Mesendoderm (in vitro differentiated cells): ENCODE data around the gene ZCCHC14.

Experiments used
- DNase-seq: peaks from one replicate; pipeline ENCODE4 v3.0.0; 2013
- H2AK5ac ChIP-seq: 2 replicates; pipeline ENCODE4 v1.6.1; 2013; ENCODE audit warnings: low read length, inconsistent platforms
- H2BK120ac ChIP-seq: 2 replicates; pipeline ENCODE4 v1.6.1; 2013; ENCODE audit warnings: low read depth, mild to moderate bottlenecking, low read length, moderate library complexity, mixed read lengths
- H2BK15ac ChIP-seq: replicated peaks from 2 replicates; pipeline ENCODE4 v1.6.1; 2013; ENCODE audit warnings: low read depth, mild to moderate bottlenecking, moderate library complexity
- H2BK5ac ChIP-seq: 2 replicates; pipeline ENCODE4 v1.6.1; 2013; ENCODE audit warnings: low read length, inconsistent platforms
- H3K18ac ChIP-seq: 2 replicates; pipeline ENCODE4 v1.6.1; 2013; ENCODE audit warnings: mild to moderate bottlenecking, low read length, mixed read lengths
- H3K23ac ChIP-seq: one replicate; pipeline ENCODE4 v1.6.1; 2013; ENCODE audit warnings: low read length
- H3K27ac ChIP-seq: 2 replicates; pipeline ENCODE4 v1.5.1; 2013; ENCODE audit warnings: low read depth, mild to moderate bottlenecking, inconsistent platforms, low read length, moderate library complexity
- H3K27me3 ChIP-seq: 2 replicates; pipeline ENCODE4 v1.6.1; 2013; ENCODE audit warnings: low read length, control low read depth, mild to moderate bottlenecking, inconsistent platforms; ENCODE audit not compliant: insufficient read depth, poor library complexity
- H3K36me3 ChIP-seq: 2 replicates; pipeline ENCODE4 v1.6.1; 2013; ENCODE audit warnings: low read length, inconsistent platforms; ENCODE audit not compliant: control insufficient read depth, insufficient read depth
- H3K4ac ChIP-seq: one replicate; pipeline ENCODE4 v1.6.1; 2013; ENCODE audit warnings: low read depth, mild to moderate bottlenecking, low read length, moderate library complexity
- H3K4me1 ChIP-seq: 2 replicates; pipeline ENCODE4 v1.6.1; 2013; ENCODE audit warnings: low read depth, low read length, inconsistent platforms; ENCODE audit not compliant: control insufficient read depth
- H3K4me2 ChIP-seq: 2 replicates; pipeline ENCODE4 v1.6.1; 2013; ENCODE audit warnings: low read length
- H3K4me3 ChIP-seq: 2 replicates; pipeline ENCODE4 v1.5.1; 2013; ENCODE audit warnings: mild to moderate bottlenecking, low read length
- H3K56ac ChIP-seq: one replicate; pipeline ENCODE4 v1.6.1; 2013; ENCODE audit warnings: low read length
- H3K79me1 ChIP-seq: 2 replicates; pipeline ENCODE4 v1.6.1; 2013; ENCODE audit warnings: low read length, inconsistent platforms
- H3K79me2 ChIP-seq: 2 replicates; pipeline ENCODE4 v1.6.1; 2013; ENCODE audit warnings: mild to moderate bottlenecking, low read length; ENCODE audit not compliant: control insufficient read depth, insufficient read depth
- H3K9ac ChIP-seq: 2 replicates; pipeline ENCODE4 v1.6.1; 2013; ENCODE audit warnings: low read length, inconsistent platforms
- H4K5ac ChIP-seq: one replicate; pipeline ENCODE4 v1.6.1; 2013; ENCODE audit warnings: low read length
- H4K8ac ChIP-seq: one replicate; pipeline ENCODE4 v1.6.1; 2013; ENCODE audit warnings: low read depth, mild to moderate bottlenecking, control low read depth, low read length, moderate library complexity
- WGBS: extraction: QIAGEN DNeasy Blood & Tissue Kit; methylation state at CpG from one replicate; pipeline ENCODE4 v1.1.7; 2013; ENCODE audit warnings: low lambda C conversion rate, missing lambda C conversion rate; ENCODE audit not compliant: insufficient coverage; ENCODE audit errors: extremely low coverage; 5-methylcytosine and 5-hydroxymethylcytosine counted together

The ZCCHC14 gene

DNA sequence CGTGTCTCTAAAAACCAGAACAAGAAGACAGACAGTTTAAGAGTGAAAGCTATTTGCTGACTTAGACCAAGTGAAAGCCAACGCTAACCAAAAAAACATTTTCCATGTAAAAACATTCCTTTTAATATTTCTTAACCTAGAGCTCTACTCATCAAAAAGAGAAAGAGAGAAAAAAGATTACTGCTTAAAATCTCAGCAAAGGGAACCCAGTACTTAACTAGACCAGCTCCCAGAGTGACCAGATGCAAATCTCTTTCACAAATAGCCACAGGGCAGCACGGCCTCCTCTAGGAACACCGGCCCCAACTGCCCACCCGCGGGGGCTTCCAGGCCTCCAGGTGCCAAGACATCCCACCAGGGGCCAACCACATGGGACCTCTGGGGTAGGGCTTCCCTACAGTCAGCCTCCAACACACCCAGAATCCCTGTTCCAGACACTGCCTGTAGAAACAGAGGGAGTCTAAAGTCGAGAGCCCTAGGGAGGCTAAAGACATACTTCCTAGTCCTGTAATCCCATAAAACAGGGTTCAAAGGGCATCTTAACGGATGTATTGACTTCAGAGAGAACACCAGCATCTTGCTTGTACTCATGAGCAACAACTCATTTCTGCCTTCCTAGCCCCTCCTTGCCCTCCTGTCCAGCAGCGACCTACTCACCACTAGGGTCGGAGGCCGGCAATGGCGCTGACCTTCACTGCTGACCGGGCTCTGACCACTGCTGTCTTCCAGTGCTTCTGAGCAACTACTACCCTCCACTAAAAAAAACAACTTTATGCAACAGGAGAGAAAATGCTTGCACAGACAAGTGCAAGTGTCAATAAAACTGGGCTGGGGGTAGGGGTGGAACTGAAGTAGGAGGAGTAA, 21.3 kb downstream of the ZCCHC14 start:
- no peak overlapping the region for H2AK5ac ChIP-seq
- no peak overlapping the region for H3K4me2 ChIP-seq
- H3K27me3 ChIP-seq, result no peaks in the 10 kb centered on the region
- no peak overlapping the region for H2BK5ac ChIP-seq
- no peak overlapping the region for H3K56ac ChIP-seq
- no peak overlapping the region for H3K23ac ChIP-seq
- H2BK120ac ChIP-seq, result no peak overlapping the region
- no CpG with 5 or more reads among the region's 13 CpGs for WGBS
- H4K8ac ChIP-seq, result no peak overlapping the region
- DNase-seq, result no peak
- H4K5ac ChIP-seq, result no peak overlapping the region
- no peak overlapping the region for H3K27ac ChIP-seq
- H3K79me2 ChIP-seq, result peaks cover 32% of the 10 kb centered on the region
- H3K4me1 ChIP-seq, result no peaks in the 10 kb centered on the region
- no peak overlapping the region for H3K9ac ChIP-seq
- H3K79me1 ChIP-seq, result peaks cover 30% of the 10 kb centered on the region
- H3K18ac ChIP-seq, result no peak overlapping the region
- no peak overlapping the region for H2BK15ac ChIP-seq
- H3K4me3 ChIP-seq, result no peak overlapping the region
- H3K4ac ChIP-seq, result no peak overlapping the region
- no peaks in the 10 kb centered on the region for H3K36me3 ChIP-seq

DNA sequence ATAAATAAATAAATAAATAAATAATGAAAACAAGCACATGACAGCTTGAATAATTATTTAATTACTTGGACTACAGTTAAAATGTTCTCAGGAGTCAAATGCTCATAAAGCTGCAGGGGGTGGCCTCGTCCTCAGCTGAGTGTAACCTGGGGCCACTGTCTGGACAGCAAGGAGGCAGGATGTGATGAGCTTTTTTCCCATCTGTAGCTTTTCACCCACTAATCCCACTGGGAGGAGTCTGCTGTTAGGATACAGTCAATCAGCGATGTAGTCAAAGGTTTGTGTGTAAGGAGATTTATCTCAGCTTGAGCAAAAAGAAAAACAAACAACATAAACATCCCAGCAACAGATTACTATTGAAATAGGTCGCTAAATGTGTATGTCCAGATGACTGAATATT, 22.5 kb downstream of the ZCCHC14 start:
- Histone ChIP-seq H3K27ac (no peak overlapping the region), H3K4me2 (no peak overlapping the region), H3K4me3 (no peak overlapping the region), H3K4me1 (no peaks in the 10 kb centered on the region), H3K56ac (no peak overlapping the region), H4K8ac (no peak overlapping the region), H3K79me1 (peaks cover 31% of the 10 kb centered on the region), H3K27me3 (no peaks in the 10 kb centered on the region), H3K36me3 (no peaks in the 10 kb centered on the region), H3K9ac (no peak overlapping the region), H2BK5ac (no peak overlapping the region), H3K79me2 (peaks cover 30% of the 10 kb centered on the region), H3K18ac (no peak overlapping the region), H2AK5ac (no peak overlapping the region), H3K23ac (no peak overlapping the region), H2BK120ac (no peak overlapping the region), H2BK15ac (no peak overlapping the region), H4K5ac (no peak overlapping the region), H3K4ac (no peak overlapping the region)
- no CpG with 5 or more reads among the region's 3 CpGs for WGBS
- DNase-seq, result no peak

- H3K4me1 ChIP-seq, result no peaks in the 10 kb centered on the region
- H3K4me3 ChIP-seq, result no peak overlapping the region
- WGBS, result no CpG with 5 or more reads among the region's 11 CpGs
- H2BK15ac ChIP-seq, result no peak overlapping the region
- peaks cover 27% of the 10 kb centered on the region for H3K79me1 ChIP-seq
- DNase-seq, result no peak
- H2AK5ac ChIP-seq, result no peak overlapping the region
- no peak overlapping the region for H3K23ac ChIP-seq
- H3K36me3 ChIP-seq, result no peaks in the 10 kb centered on the region
- no peak overlapping the region for H3K18ac ChIP-seq
- H3K27ac ChIP-seq, result no peak overlapping the region
- no peak overlapping the region for H4K5ac ChIP-seq
- H2BK5ac ChIP-seq, result no peak overlapping the region
- H3K4me2 ChIP-seq, result no peak overlapping the region
- H3K27me3 ChIP-seq, result no peaks in the 10 kb centered on the region
- no peak overlapping the region for H3K9ac ChIP-seq
- no peak overlapping the region for H2BK120ac ChIP-seq
- peaks cover 22% of the 10 kb centered on the region for H3K79me2 ChIP-seq
- no peak overlapping the region for H3K56ac ChIP-seq
- H4K8ac ChIP-seq, result no peak overlapping the region
- no peak overlapping the region for H3K4ac ChIP-seq
These were observed 23.7 kb downstream of the ZCCHC14 start for GRCh38 chr16:87469169-87469568.

DNA sequence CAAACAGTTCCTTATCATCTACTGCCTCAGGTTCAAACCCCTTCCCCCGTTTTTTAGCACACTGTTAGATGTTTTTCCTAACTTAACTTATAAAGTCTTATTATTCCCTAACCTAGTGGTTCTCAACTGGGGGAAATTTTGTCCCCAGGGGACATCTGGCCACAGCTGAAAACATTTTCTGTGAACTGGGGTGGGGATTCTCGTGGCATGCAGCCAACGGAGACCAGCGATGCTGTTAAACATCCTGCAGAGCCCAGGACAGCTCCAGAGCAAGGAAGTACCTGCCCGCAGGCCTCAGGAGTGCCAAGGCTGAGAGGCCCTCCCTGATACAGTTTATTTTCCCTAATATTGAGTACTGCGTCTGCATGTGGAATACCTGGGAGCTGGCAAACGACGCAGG, 24.3 kb downstream of the ZCCHC14 start:
- no peak overlapping the region for H2BK15ac ChIP-seq
- H3K18ac ChIP-seq, result no peak overlapping the region
- H3K79me1 ChIP-seq, result peaks cover 27% of the 10 kb centered on the region
- no peak overlapping the region for H3K56ac ChIP-seq
- no peak overlapping the region for H2BK120ac ChIP-seq
- H3K9ac ChIP-seq, result no peak overlapping the region
- no peak overlapping the region for H2AK5ac ChIP-seq
- DNase-seq, result no peak
- H4K5ac ChIP-seq, result no peak overlapping the region
- no peaks in the 10 kb centered on the region for H3K36me3 ChIP-seq
- no peak overlapping the region for H3K23ac ChIP-seq
- no peak overlapping the region for H2BK5ac ChIP-seq
- no peak overlapping the region for H3K4me2 ChIP-seq
- H3K4me3 ChIP-seq, result no peak overlapping the region
- no peaks in the 10 kb centered on the region for H3K4me1 ChIP-seq
- no peak overlapping the region for H4K8ac ChIP-seq
- H3K4ac ChIP-seq, result no peak overlapping the region
- WGBS, result no CpG with 5 or more reads among the region's 8 CpGs
- H3K79me2 ChIP-seq, result peaks cover 23% of the 10 kb centered on the region
- no peaks in the 10 kb centered on the region for H3K27me3 ChIP-seq
- H3K27ac ChIP-seq, result no peak overlapping the region

- no peak overlapping the region for H2AK5ac ChIP-seq
- H2BK5ac ChIP-seq, result no peak overlapping the region
- H3K56ac ChIP-seq, result no peak overlapping the region
- H3K23ac ChIP-seq, result no peak overlapping the region
- no peaks in the 10 kb centered on the region for H3K36me3 ChIP-seq
- no peak overlapping the region for H3K18ac ChIP-seq
- no CpG with 5 or more reads among the region's 8 CpGs for WGBS
- no peak for DNase-seq
- no peak overlapping the region for H3K9ac ChIP-seq
- no peak overlapping the region for H3K4ac ChIP-seq
- H3K27me3 ChIP-seq, result no peaks in the 10 kb centered on the region
- H3K27ac ChIP-seq, result no peak overlapping the region
- no peak overlapping the region for H2BK15ac ChIP-seq
- H3K79me1 ChIP-seq, result peaks cover 24% of the 10 kb centered on the region
- no peaks in the 10 kb centered on the region for H3K4me1 ChIP-seq
- peaks cover 15% of the 10 kb centered on the region for H3K79me2 ChIP-seq
- H4K8ac ChIP-seq, result no peak overlapping the region
- no peak overlapping the region for H2BK120ac ChIP-seq
- H3K4me2 ChIP-seq, result no peak overlapping the region
- H4K5ac ChIP-seq, result no peak overlapping the region
- no peak overlapping the region for H3K4me3 ChIP-seq
These were observed 25.8 kb downstream of the ZCCHC14 start for GRCh38 chr16:87466975-87467501.
